BLaER1 (cell line): ENCODE measurements around the gene GSG1L.

ENCODE experiments used
- H3K27ac ChIP-seq: shearing (Covaris generic); formaldehyde crosslinking; 2 replicates; pipeline ENCODE4 v1.8.1; 2022
- H3K27me3 ChIP-seq: shearing (Covaris generic); formaldehyde crosslinking; 2 replicates; pipeline ENCODE4 v1.8.1; 2022
- H3K36me3 ChIP-seq: shearing (Covaris generic); formaldehyde crosslinking; 2 replicates; pipeline ENCODE4 v1.8.1; 2022
- H3K4me1 ChIP-seq: shearing (Covaris generic); formaldehyde crosslinking; 2 replicates; pipeline ENCODE4 v1.8.1; 2022
- H3K4me2 ChIP-seq: shearing (Covaris generic); formaldehyde crosslinking; 2 replicates; pipeline ENCODE4 v1.8.1; 2022
- H3K4me3 ChIP-seq: shearing (Covaris generic); formaldehyde crosslinking; 2 replicates; pipeline ENCODE4 v1.8.1; 2022
- H3K9ac ChIP-seq: shearing (Covaris generic); formaldehyde crosslinking; 2 replicates; pipeline ENCODE4 v1.8.1; 2022
- H3K9me3 ChIP-seq: shearing (Covaris generic); formaldehyde crosslinking; 2 replicates; pipeline ENCODE4 v1.8.1; 2022
- H4K20me1 ChIP-seq: shearing (Covaris generic); formaldehyde crosslinking; 2 replicates; pipeline ENCODE4 v1.8.1; 2022
- Cebpa-rat ChIP-seq: shearing (Covaris generic); IDR thresholded peaks from 2 replicates; pipeline ENCODE4 v1.8.1; 2022

GSG1L gene

GRCh38 chr16:27806986-27807385 lies 256.5 kb downstream of the GSG1L start:
- Histone ChIP-seq H3K4me2 (no peak overlapping the region), H3K9me3 (no peaks in the 10 kb centered on the region), H3K27me3 (no peaks in the 10 kb centered on the region), H3K4me1 (no peaks in the 10 kb centered on the region), H3K9ac (no peak overlapping the region), H3K36me3 (no peaks in the 10 kb centered on the region), H3K4me3 (no peak overlapping the region), H3K27ac (no peak overlapping the region), H4K20me1 (no peaks in the 10 kb centered on the region)
- no peak for TF ChIP-seq Cebpa-rat

- Histone ChIP-seq H3K27me3 (no peaks in the 10 kb centered on the region), H3K36me3 (no peaks in the 10 kb centered on the region), H3K4me3 (no peak overlapping the region), H4K20me1 (no peaks in the 10 kb centered on the region), H3K9ac (no peak overlapping the region), H3K9me3 (no peaks in the 10 kb centered on the region), H3K4me2 (no peak overlapping the region), H3K4me1 (no peaks in the 10 kb centered on the region), H3K27ac (no peak overlapping the region)
- TF ChIP-seq Cebpa-rat = no peak
These were observed 257.1 kb downstream of the GSG1L start for GRCh38 chr16:27806388-27806787.

- Histone ChIP-seq H3K4me1 (no peaks in the 10 kb centered on the region), H3K4me2 (no peak overlapping the region), H4K20me1 (no peaks in the 10 kb centered on the region), H3K27me3 (no peaks in the 10 kb centered on the region), H3K9ac (no peak overlapping the region), H3K9me3 (no peaks in the 10 kb centered on the region), H3K36me3 (no peaks in the 10 kb centered on the region), H3K27ac (no peak overlapping the region), H3K4me3 (no peak overlapping the region)
- no peak for TF ChIP-seq Cebpa-rat
These were observed 257.6 kb downstream of the GSG1L start for GRCh38 chr16:27805828-27806351.

- Histone ChIP-seq H3K9ac (no peak overlapping the region), H3K36me3 (no peaks in the 10 kb centered on the region), H3K4me1 (no peaks in the 10 kb centered on the region), H3K4me3 (no peak overlapping the region), H3K27ac (no peak overlapping the region), H4K20me1 (no peaks in the 10 kb centered on the region), H3K9me3 (no peaks in the 10 kb centered on the region), H3K4me2 (peak overlapping the region; percentile 24; the same call in 1 of the 2 replicates), H3K27me3 (no peaks in the 10 kb centered on the region)
- no peak for TF ChIP-seq Cebpa-rat
These were observed 259.6 kb downstream of the GSG1L start for GRCh38 chr16:27803775-27804549.

GRCh38 chr16:27802664-27803439 lies 260.7 kb downstream of the GSG1L start:
- Histone ChIP-seq H4K20me1 (no peaks in the 10 kb centered on the region), H3K9me3 (no peaks in the 10 kb centered on the region), H3K4me1 (no peaks in the 10 kb centered on the region), H3K4me2 (no peak overlapping the region), H3K4me3 (no peak overlapping the region), H3K27me3 (no peaks in the 10 kb centered on the region), H3K9ac (no peak overlapping the region), H3K36me3 (no peaks in the 10 kb centered on the region), H3K27ac (no peak overlapping the region)
- TF ChIP-seq Cebpa-rat = no peak

- no peaks in the 10 kb centered on the region for H4K20me1 ChIP-seq
- H3K4me1 ChIP-seq = no peaks in the 10 kb centered on the region
- no peak for TF ChIP-seq Cebpa-rat
- no peak overlapping the region for H3K9ac ChIP-seq
- no peak overlapping the region for H3K4me3 ChIP-seq
- H3K27ac ChIP-seq = no peak overlapping the region
- no peaks in the 10 kb centered on the region for H3K36me3 ChIP-seq
- no peaks in the 10 kb centered on the region for H3K9me3 ChIP-seq
- H3K27me3 ChIP-seq = no peaks in the 10 kb centered on the region
- H3K4me2 ChIP-seq = no peak overlapping the region
These were observed 262.1 kb downstream of the GSG1L start for GRCh38 chr16:27801289-27801945.

GRCh38 chr16:27800817-27801216 lies 262.7 kb downstream of the GSG1L start:
- Histone ChIP-seq H3K9ac (no peak overlapping the region), H4K20me1 (no peaks in the 10 kb centered on the region), H3K4me1 (no peaks in the 10 kb centered on the region), H3K9me3 (no peaks in the 10 kb centered on the region), H3K4me2 (no peak overlapping the region), H3K4me3 (no peak overlapping the region), H3K36me3 (no peaks in the 10 kb centered on the region), H3K27me3 (no peaks in the 10 kb centered on the region), H3K27ac (no peak overlapping the region)
- no peak for TF ChIP-seq Cebpa-rat

- Histone ChIP-seq H3K27me3 (no peaks in the 10 kb centered on the region), H3K27ac (no peak overlapping the region), H3K4me1 (no peaks in the 10 kb centered on the region)
These were observed 263.6 kb downstream of the GSG1L start for GRCh38 chr16:27799896-27800295.

GRCh38 chr16:27798241-27798640 lies 265.3 kb downstream of the GSG1L start:
- Histone ChIP-seq H3K4me3 (no peak overlapping the region), H3K9me3 (no peaks in the 10 kb centered on the region), H4K20me1 (no peaks in the 10 kb centered on the region; the same call in 1 of the 2 replicates), H3K27me3 (no peaks in the 10 kb centered on the region), H3K4me2 (no peak overlapping the region), H3K9ac (no peak overlapping the region), H3K27ac (no peak overlapping the region), H3K36me3 (no peaks in the 10 kb centered on the region), H3K4me1 (no peaks in the 10 kb centered on the region)
- TF ChIP-seq Cebpa-rat = no peak

More at GRCh38 chr16:27799896-27800295, 263.6 kb downstream of the GSG1L start:
- H4K20me1 ChIP-seq = no peaks in the 10 kb centered on the region
- TF ChIP-seq Cebpa-rat = no peak
- no peak overlapping the region for H3K9ac ChIP-seq
- H3K4me3 ChIP-seq = no peak overlapping the region
- H3K36me3 ChIP-seq = no peaks in the 10 kb centered on the region
- no peaks in the 10 kb centered on the region for H3K9me3 ChIP-seq
- no peak overlapping the region for H3K4me2 ChIP-seq
